ENCODE measurements around the gene SEMA3B.
"Not testable (repeated sequence)": the region's sequence is repeated elsewhere in the genome, so short reads cannot be mapped to it uniquely, and the experiment has no call there.

The SEMA3B gene

DNA sequence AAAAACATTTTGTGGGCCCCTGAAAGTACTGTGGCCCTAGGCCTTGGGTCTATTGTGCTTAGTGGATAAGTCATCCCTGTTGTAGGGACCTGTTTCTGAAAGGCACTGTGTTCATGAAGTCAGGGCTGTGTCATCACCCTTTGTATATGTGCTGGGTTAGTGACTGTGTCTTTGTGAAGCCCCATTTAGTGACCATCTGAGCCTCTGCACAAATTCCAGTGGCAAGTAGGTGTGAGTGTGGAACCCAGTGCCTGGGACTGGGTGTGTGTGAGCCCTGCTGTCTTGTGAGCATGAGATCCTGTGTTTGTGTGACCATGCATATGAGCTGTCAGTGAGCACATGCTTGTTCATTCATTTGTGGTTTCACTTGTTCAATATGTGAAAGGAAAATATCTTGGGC lies 35.7 kb downstream of the SEMA3B start:
- H3K36me3 Mint-ChIP-seq (ENCODE audit: low read depth): peaks cover 22% of the 10 kb centered on the region
- H3K4me3 Mint-ChIP-seq: no peak overlapping the region
- TF ChIP-seq, protein P1, sequence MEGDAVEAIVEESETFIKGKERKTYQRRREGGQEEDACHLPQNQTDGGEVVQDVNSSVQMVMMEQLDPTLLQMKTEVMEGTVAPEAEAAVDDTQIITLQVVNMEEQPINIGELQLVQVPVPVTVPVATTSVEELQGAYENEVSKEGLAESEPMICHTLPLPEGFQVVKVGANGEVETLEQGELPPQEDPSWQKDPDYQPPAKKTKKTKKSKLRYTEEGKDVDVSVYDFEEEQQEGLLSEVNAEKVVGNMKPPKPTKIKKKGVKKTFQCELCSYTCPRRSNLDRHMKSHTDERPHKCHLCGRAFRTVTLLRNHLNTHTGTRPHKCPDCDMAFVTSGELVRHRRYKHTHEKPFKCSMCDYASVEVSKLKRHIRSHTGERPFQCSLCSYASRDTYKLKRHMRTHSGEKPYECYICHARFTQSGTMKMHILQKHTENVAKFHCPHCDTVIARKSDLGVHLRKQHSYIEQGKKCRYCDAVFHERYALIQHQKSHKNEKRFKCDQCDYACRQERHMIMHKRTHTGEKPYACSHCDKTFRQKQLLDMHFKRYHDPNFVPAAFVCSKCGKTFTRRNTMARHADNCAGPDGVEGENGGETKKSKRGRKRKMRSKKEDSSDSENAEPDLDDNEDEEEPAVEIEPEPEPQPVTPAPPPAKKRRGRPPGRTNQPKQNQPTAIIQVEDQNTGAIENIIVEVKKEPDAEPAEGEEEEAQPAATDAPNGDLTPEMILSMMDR (IDR thresholded peaks at IDR 0.05; ENCODE audit: unreplicated experiment in 3 of 3): no peak
- peak overlapping the region in 1 of 3 experiments; percentile 20 for H3K27ac Mint-ChIP-seq
- peaks cover 8% of the 10 kb centered on the region for H3K9me3 Mint-ChIP-seq
- no peaks in the 10 kb centered on the region for H3K27me3 Mint-ChIP-seq (ENCODE audit: low read depth)
- peaks cover 9% of the 10 kb centered on the region for H3K4me1 Mint-ChIP-seq

DNA sequence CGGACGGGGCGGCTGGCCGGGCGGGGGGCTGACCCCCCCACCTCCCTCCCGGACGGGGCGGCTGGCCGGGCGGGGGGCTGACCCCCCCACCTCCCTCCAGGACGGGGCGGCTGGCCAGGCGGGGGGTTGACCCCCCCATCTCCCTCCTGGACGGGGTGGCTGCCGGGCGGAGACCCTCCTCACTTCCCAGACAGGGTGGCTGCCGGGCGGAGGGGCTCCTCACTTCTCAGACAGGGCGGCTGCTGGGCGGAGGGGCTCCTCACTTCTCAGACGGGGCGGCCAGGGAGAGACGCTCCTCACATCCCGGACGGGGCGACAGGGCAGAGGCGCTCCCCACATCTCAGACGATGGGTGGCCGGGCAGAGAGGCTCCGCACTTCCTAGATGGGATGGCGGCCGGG lies 43.1 kb downstream of the SEMA3B start:
- not testable (repeated sequence) for H3K27me3 Mint-ChIP-seq (ENCODE audit: low read depth); H3K4me3 Mint-ChIP-seq; H3K4me1 Mint-ChIP-seq; H3K27ac Mint-ChIP-seq
- H3K36me3 Mint-ChIP-seq (ENCODE audit: low read depth): peaks cover 60% of the 10 kb centered on the region
- peaks cover 18% of the 10 kb centered on the region for H3K9me3 Mint-ChIP-seq

DNA sequence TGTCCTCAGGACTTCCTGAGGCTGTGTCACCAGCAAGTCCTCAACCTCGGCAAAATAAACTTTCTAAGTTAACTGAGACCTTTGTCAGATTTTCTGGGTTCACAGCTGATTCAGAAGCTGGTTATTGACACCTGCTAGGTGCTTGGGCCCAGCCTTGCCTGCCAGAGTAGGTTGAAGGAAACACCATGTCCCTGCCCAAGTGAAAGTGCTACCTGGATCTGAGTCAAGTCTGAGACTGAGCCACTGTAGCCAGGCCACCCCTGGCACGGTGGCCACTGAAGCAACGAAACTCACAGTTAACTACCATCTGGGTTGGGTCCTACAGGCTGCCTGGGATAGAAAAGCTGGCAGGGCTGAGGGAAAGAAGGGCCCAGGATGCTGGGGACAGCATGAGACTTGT lies 45.4 kb downstream of the SEMA3B start:
- Mint-ChIP-seq H3K27me3 (ENCODE audit: low read depth) (no peaks in the 10 kb centered on the region), H3K4me1 (peaks cover 15% of the 10 kb centered on the region), H3K36me3 (ENCODE audit: low read depth) (peaks cover 66% of the 10 kb centered on the region), H3K4me3 (no peak overlapping the region), H3K9me3 (peaks cover 13% of the 10 kb centered on the region), H3K27ac (no peak overlapping the region)
- TF ChIP-seq, protein P1 (IDR thresholded peaks at IDR 0.05; ENCODE audit: unreplicated experiment in 3 of 3): no peak

DNA sequence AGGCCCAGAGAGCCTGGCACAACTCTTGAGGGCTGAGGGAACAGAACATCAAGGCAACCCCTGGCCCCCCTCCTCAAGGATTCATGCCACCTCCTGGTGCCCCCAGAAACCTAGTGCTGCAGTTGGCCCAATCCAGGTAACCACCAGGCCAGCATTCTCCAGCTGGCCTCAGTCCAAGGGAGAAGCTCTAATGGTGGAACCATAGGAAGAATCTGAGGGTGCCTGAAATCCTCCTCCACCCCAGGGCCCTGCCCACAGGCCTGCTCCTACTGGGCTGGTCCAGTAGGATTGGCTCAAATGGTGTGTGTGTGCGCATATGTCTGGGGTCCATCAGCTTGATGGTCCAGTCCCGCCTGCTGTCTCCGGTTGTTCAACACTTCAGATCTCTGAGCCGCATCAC lies 45.9 kb downstream of the SEMA3B start:
- Mint-ChIP-seq H3K27ac (peak overlapping the region in 1 of 3 experiments; percentile 47), H3K4me3 (no peak overlapping the region), H3K4me1 (peaks cover 19% of the 10 kb centered on the region), H3K36me3 (ENCODE audit: low read depth) (peaks cover 63% of the 10 kb centered on the region), H3K27me3 (ENCODE audit: low read depth) (no peaks in the 10 kb centered on the region), H3K9me3 (peaks cover 8% of the 10 kb centered on the region)
- TF ChIP-seq, protein P1 (IDR thresholded peaks at IDR 0.05; ENCODE audit: unreplicated experiment in 3 of 3): no peak

DNA sequence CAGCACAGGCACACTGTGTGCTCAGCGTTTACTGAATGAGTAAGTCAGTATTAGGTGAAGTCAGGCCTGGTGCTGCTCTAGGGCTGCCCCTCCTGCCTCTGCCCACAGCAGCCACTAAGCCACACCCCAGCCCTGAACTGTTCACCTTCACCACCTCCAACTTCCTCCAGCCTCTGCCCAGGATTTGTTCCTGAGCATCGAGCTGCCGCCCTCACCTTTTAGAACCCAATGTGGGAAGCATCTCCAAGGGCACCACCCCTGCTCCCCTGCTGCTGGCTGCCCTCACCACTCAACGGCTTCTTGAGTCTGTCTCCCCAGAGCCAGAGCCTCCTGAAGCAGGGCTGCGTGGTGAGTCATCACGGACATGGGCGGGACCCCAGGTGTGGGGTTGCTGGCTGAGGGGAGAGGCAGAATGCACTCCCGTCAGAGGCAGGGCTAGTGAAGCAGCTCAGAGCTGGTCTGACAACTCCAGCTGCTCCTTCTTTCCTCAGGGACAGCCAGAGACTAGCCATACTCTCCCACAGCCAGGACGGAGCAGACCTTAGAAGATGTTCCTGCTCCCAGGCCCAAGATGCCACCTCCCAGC lies 47.8 kb downstream of the SEMA3B start:
- peak overlapping the region in 2 of 3 experiments; percentile 25 to 51 for H3K27ac Mint-ChIP-seq
- peaks cover 7% of the 10 kb centered on the region for H3K9me3 Mint-ChIP-seq
- TF ChIP-seq, protein P1 (IDR thresholded peaks at IDR 0.05; ENCODE audit: unreplicated experiment in 3 of 3): no peak
- peaks cover 28% of the 10 kb centered on the region for H3K4me1 Mint-ChIP-seq
- no peaks in the 10 kb centered on the region for H3K27me3 Mint-ChIP-seq (ENCODE audit: low read depth)
- H3K4me3 Mint-ChIP-seq: peak overlapping the region in 2 of 3 experiments; percentile 24 to 28
- H3K36me3 Mint-ChIP-seq (ENCODE audit: low read depth): peaks cover 56% of the 10 kb centered on the region

DNA sequence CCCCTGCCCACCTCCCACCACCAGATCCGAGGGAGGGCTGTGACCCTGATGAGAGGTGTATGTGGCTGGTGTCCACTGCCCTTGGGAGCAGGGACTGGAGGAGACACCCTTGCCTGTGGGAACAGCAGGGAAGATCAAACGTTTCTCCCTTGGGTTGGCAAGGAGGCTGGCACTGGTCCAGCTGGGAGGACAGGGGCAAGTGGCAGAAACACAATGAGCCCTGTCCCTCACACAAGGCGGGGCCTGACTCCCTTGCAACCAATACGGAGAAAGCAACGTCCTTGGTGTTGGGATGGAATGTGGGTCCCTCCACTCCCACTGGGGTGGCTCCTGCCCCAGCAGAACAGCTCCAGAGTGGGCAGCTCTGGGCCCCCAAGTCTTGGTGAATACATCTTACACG lies 48.4 kb downstream of the SEMA3B start:
- Mint-ChIP-seq H3K36me3 (ENCODE audit: low read depth) (peaks cover 56% of the 10 kb centered on the region), H3K4me3 (peak overlapping the region; percentile 24 to 62 (median 61)), H3K9me3 (peaks cover 7% of the 10 kb centered on the region), H3K4me1 (peaks cover 28% of the 10 kb centered on the region), H3K27ac (peak overlapping the region in 2 of 3 experiments; percentile 25 to 51), H3K27me3 (ENCODE audit: low read depth) (no peaks in the 10 kb centered on the region)
- TF ChIP-seq, protein P1 (IDR thresholded peaks at IDR 0.05; ENCODE audit: unreplicated experiment in 3 of 3): no peak
